Measurements from ENCODE around the gene COMMD3. TPM values are rescaled to one million over a fixed set of nuclear protein-coding genes. Genes with fewer than 3 reads are reported as not detected.

COMMD3 gene
- total and polyA plus RNA-seq, 9 of the 15 experiments (the other 6 are each of a cell fraction or from before 2014, with no cell fraction given), result 50.7 to 217 (median 80.1) TPM

DNA sequence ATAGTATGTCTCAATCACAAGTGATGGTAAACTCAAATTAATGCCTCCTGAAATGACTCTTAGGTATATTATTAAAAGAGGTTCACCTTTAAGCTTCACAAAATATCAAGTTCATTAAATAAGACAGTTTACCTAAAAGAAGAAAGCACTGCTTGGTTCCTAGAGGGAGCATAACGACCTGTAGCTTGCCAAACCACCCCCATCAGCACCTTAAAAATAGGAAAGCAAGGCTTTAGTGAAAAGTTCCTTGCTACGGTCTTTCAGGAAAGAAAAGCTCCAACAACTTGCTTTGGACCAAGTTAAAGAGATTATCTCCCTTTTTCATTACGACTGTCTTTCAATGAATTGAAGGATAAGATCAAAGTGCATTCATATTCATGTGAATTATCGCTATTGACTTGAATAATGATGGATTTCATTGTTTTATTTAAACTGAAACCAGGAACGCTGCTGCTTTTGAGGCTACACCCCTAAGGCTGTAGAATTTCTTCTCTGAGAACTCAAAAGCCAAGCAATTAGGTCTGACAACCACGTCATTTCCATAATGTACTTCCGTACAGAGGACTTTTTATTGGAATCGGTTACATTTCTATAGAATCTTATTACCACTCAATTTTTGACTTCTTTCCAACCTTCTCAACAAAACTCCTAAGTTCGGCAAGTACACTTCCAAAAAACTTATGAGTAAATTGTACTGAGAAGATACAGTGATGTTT lies 22.2 kb downstream of the COMMD3 start (continued):
- TF ChIP-seq, protein P1, sequence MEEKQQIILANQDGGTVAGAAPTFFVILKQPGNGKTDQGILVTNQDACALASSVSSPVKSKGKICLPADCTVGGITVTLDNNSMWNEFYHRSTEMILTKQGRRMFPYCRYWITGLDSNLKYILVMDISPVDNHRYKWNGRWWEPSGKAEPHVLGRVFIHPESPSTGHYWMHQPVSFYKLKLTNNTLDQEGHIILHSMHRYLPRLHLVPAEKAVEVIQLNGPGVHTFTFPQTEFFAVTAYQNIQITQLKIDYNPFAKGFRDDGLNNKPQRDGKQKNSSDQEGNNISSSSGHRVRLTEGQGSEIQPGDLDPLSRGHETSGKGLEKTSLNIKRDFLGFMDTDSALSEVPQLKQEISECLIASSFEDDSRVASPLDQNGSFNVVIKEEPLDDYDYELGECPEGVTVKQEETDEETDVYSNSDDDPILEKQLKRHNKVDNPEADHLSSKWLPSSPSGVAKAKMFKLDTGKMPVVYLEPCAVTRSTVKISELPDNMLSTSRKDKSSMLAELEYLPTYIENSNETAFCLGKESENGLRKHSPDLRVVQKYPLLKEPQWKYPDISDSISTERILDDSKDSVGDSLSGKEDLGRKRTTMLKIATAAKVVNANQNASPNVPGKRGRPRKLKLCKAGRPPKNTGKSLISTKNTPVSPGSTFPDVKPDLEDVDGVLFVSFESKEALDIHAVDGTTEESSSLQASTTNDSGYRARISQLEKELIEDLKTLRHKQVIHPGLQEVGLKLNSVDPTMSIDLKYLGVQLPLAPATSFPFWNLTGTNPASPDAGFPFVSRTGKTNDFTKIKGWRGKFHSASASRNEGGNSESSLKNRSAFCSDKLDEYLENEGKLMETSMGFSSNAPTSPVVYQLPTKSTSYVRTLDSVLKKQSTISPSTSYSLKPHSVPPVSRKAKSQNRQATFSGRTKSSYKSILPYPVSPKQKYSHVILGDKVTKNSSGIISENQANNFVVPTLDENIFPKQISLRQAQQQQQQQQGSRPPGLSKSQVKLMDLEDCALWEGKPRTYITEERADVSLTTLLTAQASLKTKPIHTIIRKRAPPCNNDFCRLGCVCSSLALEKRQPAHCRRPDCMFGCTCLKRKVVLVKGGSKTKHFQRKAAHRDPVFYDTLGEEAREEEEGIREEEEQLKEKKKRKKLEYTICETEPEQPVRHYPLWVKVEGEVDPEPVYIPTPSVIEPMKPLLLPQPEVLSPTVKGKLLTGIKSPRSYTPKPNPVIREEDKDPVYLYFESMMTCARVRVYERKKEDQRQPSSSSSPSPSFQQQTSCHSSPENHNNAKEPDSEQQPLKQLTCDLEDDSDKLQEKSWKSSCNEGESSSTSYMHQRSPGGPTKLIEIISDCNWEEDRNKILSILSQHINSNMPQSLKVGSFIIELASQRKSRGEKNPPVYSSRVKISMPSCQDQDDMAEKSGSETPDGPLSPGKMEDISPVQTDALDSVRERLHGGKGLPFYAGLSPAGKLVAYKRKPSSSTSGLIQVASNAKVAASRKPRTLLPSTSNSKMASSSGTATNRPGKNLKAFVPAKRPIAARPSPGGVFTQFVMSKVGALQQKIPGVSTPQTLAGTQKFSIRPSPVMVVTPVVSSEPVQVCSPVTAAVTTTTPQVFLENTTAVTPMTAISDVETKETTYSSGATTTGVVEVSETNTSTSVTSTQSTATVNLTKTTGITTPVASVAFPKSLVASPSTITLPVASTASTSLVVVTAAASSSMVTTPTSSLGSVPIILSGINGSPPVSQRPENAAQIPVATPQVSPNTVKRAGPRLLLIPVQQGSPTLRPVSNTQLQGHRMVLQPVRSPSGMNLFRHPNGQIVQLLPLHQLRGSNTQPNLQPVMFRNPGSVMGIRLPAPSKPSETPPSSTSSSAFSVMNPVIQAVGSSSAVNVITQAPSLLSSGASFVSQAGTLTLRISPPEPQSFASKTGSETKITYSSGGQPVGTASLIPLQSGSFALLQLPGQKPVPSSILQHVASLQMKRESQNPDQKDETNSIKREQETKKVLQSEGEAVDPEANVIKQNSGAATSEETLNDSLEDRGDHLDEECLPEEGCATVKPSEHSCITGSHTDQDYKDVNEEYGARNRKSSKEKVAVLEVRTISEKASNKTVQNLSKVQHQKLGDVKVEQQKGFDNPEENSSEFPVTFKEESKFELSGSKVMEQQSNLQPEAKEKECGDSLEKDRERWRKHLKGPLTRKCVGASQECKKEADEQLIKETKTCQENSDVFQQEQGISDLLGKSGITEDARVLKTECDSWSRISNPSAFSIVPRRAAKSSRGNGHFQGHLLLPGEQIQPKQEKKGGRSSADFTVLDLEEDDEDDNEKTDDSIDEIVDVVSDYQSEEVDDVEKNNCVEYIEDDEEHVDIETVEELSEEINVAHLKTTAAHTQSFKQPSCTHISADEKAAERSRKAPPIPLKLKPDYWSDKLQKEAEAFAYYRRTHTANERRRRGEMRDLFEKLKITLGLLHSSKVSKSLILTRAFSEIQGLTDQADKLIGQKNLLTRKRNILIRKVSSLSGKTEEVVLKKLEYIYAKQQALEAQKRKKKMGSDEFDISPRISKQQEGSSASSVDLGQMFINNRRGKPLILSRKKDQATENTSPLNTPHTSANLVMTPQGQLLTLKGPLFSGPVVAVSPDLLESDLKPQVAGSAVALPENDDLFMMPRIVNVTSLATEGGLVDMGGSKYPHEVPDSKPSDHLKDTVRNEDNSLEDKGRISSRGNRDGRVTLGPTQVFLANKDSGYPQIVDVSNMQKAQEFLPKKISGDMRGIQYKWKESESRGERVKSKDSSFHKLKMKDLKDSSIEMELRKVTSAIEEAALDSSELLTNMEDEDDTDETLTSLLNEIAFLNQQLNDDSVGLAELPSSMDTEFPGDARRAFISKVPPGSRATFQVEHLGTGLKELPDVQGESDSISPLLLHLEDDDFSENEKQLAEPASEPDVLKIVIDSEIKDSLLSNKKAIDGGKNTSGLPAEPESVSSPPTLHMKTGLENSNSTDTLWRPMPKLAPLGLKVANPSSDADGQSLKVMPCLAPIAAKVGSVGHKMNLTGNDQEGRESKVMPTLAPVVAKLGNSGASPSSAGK (IDR thresholded peaks at IDR 0.05), result no peak
- TF ChIP-seq SMAD1 (IDR thresholded peaks at IDR 0.05; ENCODE audit: low read depth, low read length, partially characterized antibody), result no peak
- TF ChIP-seq, protein P2, sequence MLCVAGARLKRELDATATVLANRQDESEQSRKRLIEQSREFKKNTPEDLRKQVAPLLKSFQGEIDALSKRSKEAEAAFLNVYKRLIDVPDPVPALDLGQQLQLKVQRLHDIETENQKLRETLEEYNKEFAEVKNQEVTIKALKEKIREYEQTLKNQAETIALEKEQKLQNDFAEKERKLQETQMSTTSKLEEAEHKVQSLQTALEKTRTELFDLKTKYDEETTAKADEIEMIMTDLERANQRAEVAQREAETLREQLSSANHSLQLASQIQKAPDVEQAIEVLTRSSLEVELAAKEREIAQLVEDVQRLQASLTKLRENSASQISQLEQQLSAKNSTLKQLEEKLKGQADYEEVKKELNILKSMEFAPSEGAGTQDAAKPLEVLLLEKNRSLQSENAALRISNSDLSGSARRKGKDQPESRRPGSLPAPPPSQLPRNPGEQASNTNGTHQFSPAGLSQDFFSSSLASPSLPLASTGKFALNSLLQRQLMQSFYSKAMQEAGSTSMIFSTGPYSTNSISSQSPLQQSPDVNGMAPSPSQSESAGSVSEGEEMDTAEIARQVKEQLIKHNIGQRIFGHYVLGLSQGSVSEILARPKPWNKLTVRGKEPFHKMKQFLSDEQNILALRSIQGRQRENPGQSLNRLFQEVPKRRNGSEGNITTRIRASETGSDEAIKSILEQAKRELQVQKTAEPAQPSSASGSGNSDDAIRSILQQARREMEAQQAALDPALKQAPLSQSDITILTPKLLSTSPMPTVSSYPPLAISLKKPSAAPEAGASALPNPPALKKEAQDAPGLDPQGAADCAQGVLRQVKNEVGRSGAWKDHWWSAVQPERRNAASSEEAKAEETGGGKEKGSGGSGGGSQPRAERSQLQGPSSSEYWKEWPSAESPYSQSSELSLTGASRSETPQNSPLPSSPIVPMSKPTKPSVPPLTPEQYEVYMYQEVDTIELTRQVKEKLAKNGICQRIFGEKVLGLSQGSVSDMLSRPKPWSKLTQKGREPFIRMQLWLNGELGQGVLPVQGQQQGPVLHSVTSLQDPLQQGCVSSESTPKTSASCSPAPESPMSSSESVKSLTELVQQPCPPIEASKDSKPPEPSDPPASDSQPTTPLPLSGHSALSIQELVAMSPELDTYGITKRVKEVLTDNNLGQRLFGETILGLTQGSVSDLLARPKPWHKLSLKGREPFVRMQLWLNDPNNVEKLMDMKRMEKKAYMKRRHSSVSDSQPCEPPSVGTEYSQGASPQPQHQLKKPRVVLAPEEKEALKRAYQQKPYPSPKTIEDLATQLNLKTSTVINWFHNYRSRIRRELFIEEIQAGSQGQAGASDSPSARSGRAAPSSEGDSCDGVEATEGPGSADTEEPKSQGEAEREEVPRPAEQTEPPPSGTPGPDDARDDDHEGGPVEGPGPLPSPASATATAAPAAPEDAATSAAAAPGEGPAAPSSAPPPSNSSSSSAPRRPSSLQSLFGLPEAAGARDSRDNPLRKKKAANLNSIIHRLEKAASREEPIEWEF (CRISPR knock-in tag; IDR thresholded peaks at IDR 0.05), result no peak

All from K562 (cell line).